Fibroblast of skin of right biceps (primary cell): ENCODE measurements around the gene KHK.

Source experiments
- DNase-seq: peaks from one replicate; pipeline ENCODE4 v3.0.0-alpha.2; 2013

KHK gene

GRCh38 chr2:27086724-27087593, at the start of gene KHK:
TSS of gene KHK (plus strand) at chr2:27086772. CDS start at chr2:27087260, 488 bp downstream.
- no peak for DNase-seq

GRCh38 chr2:27038012-27038411, 48.6 kb upstream of the KHK start:
- DNase-seq: no peak

- DNase-seq: no peak
These were observed 47.8 kb upstream of the KHK start for GRCh38 chr2:27038631-27039339.

GRCh38 chr2:27039426-27039825, 47.1 kb upstream of the KHK start:
- no peak for DNase-seq

- DNase-seq: no peak
These were observed 46.7 kb upstream of the KHK start for GRCh38 chr2:27039871-27040270.

GRCh38 chr2:27040282-27040681, 46.3 kb upstream of the KHK start:
- DNase-seq: no peak

GRCh38 chr2:27041752-27042151, 44.8 kb upstream of the KHK start:
- DNase-seq: peak; percentile 68

- no peak for DNase-seq
These were observed 44.4 kb upstream of the KHK start for GRCh38 chr2:27042159-27042661.

- peak; percentile 15 for DNase-seq
These were observed 43.5 kb upstream of the KHK start for GRCh38 chr2:27042985-27043634.

- no peak for DNase-seq
These were observed 36.9 kb upstream of the KHK start for GRCh38 chr2:27049422-27050280.

GRCh38 chr2:27050281-27050995, 36.1 kb upstream of the KHK start:
- DNase-seq: peak; percentile 97

GRCh38 chr2:27050996-27051901, 35.3 kb upstream of the KHK start, which contains the start of gene AGBL5:
TSS of gene AGBL5 (plus strand) at chr2:27051668. CDS start at chr2:27052959, 1,291 bp downstream.
- peak; percentile 92 for DNase-seq

- no peak for DNase-seq
These were observed 34.5 kb upstream of the KHK start for GRCh38 chr2:27051902-27052645.

- no peak for DNase-seq
These were observed 33.3 kb upstream of the KHK start for GRCh38 chr2:27053321-27053720.

- DNase-seq: no peak
These were observed 32.8 kb upstream of the KHK start for GRCh38 chr2:27053776-27054175.

GRCh38 chr2:27054721-27055120, 31.9 kb upstream of the KHK start:
- DNase-seq: no peak

GRCh38 chr2:27057184-27057583, 29.4 kb upstream of the KHK start:
- DNase-seq: no peak

- no peak for DNase-seq
These were observed 28.4 kb upstream of the KHK start for GRCh38 chr2:27058210-27058609.

- DNase-seq: no peak
These were observed 27.3 kb upstream of the KHK start for GRCh38 chr2:27059141-27059820.
